Keratinocyte (primary cell): ENCODE data around the gene KIAA0408.

Source experiments
- CTCF ChIP-seq, 3 experiments: IDR thresholded peaks in 1 of 3; conservative IDR thresholded peaks in 1 of 3; optimal IDR thresholded peaks in 1 of 3; 2 replicates in 2 of 3; 3 replicates in 1 of 3; pipeline versions ENCODE3 to v1.5.1; 2011; ENCODE audit warnings: low read length in 3 of 3, mild to moderate bottlenecking in 3 of 3, moderate library complexity in 2 of 3, control low read depth in 1 of 3, inconsistent platforms in 1 of 3; ENCODE audit not compliant: insufficient read depth in 2 of 3; ENCODE audit errors: extremely low read depth in 1 of 3
- EZH2 ChIP-seq: IDR thresholded peaks from one replicate; pipeline ENCODE4 v1.6.1; 2012; ENCODE audit warnings: inconsistent platforms, mild to moderate bottlenecking, low read length, moderate library complexity

GRCh38 chr6:127464881-127465459, 5.8 kb upstream of the KIAA0408 start:
- TF ChIP-seq CTCF (optimal IDR thresholded peaks at IDR 0.05 in 1 of 3, IDR thresholded peaks at IDR 0.05 in 1 of 3, conservative IDR thresholded peaks at IDR 0.05 in 1 of 3; ENCODE audit: extremely low read depth in 1 of 3, insufficient read depth in 2 of 3, low read length in 3 of 3) = peak; percentile 83 to 90 (median 86)
- no peak for TF ChIP-seq EZH2
